HEK293 (cell line): Measurements from ENCODE around the gene KCNQ1.

Experiments
- CTCF ChIA-PET: fragments of 350-600 bp; formaldehyde crosslinking; extraction: SDS; loops from one replicate; lab custom pipeline; 2021; ENCODE audit warnings: antibody characterized with exemption; lab: Yijun Ruan, JAX
- POLR2A ChIA-PET: fragments of 300-600 bp; formaldehyde crosslinking; extraction: SDS; loops from one replicate; lab custom pipeline; 2020; ENCODE audit warnings: antibody characterized with exemption, inconsistent platforms; lab: Yijun Ruan, JAX
- H3K27ac ChIP-seq: fragments of 200-500 bp; sonication (Bioruptor generic); 2 replicates; pipeline ENCODE4 v1.5.1; 2014; ENCODE audit warnings: low read depth, low read length, control low read depth, inconsistent platforms; ENCODE audit errors: extremely low read depth
- H3K36me3 ChIP-seq, 2 experiments: fragments of 200-500 bp in 1 of 2; sonication (Bioruptor generic) in 1 of 2; 1 replicate in 1 of 2; 2 replicates in 1 of 2; pipeline ENCODE4 v1.5.1; 2014 to 2017; ENCODE audit warnings: inconsistent platforms in 2 of 2, low read length in 2 of 2; ENCODE audit not compliant: control insufficient read depth in 2 of 2, insufficient read depth in 1 of 2
- H3K4me1 ChIP-seq: fragments of 200-500 bp; sonication (Bioruptor generic); 2 replicates; pipeline ENCODE4 v1.5.1; 2014; ENCODE audit warnings: mild to moderate bottlenecking, low read length, inconsistent platforms; ENCODE audit not compliant: control insufficient read depth, insufficient read depth
- H3K4me3 ChIP-seq: 2 replicates; pipeline ENCODE4 v1.5.1; 2011; ENCODE audit warnings: low read depth, mild to moderate bottlenecking, control low read depth, low read length, moderate library complexity
- H3K9me3 ChIP-seq: fragments of 200-500 bp; sonication (Bioruptor generic); 2 replicates; pipeline ENCODE4 v1.5.1; 2014; ENCODE audit warnings: low read depth, low read length, inconsistent platforms; ENCODE audit not compliant: control insufficient read depth, insufficient read depth
- INSM2 ChIP-seq: fragments of 450-650 bp; formaldehyde crosslinking; IDR thresholded peaks from 2 replicates; pipeline ENCODE4 v1.5.1; 2016; ENCODE audit warnings: missing biosample characterization, missing genetic modification characterization
- MEIS1 ChIP-seq: sonication (generic); formaldehyde crosslinking; IDR thresholded peaks from 2 replicates; pipeline ENCODE4 v1.8.1; 2022; ENCODE audit warnings: missing genetic modification reagents, mild to moderate bottlenecking, borderline replicate concordance
- MYNN ChIP-seq: fragments of 450-650 bp; formaldehyde crosslinking; IDR thresholded peaks from 2 replicates; pipeline ENCODE4 v1.5.1; 2016; ENCODE audit warnings: missing biosample characterization, missing genetic modification characterization, borderline replicate concordance
- OVOL3 ChIP-seq: fragments of 450-650 bp; formaldehyde crosslinking; IDR thresholded peaks from 2 replicates; pipeline ENCODE4 v1.5.1; 2016; ENCODE audit warnings: missing biosample characterization, missing genetic modification characterization
- PATZ1 ChIP-seq: fragments of 450-650 bp; formaldehyde crosslinking; IDR thresholded peaks from 2 replicates; pipeline ENCODE4 v1.5.1; 2016; ENCODE audit warnings: missing biosample characterization, missing genetic modification characterization
- PBX3 ChIP-seq: sonication (generic); formaldehyde crosslinking; IDR thresholded peaks from 2 replicates; pipeline ENCODE4 v1.8.1; 2022; ENCODE audit warnings: mild to moderate bottlenecking, moderate library complexity, missing genetic modification reagents
- PRDM1 ChIP-seq: fragments of 450-650 bp; formaldehyde crosslinking; IDR thresholded peaks from 2 replicates; pipeline ENCODE4; 2016; ENCODE audit warnings: missing biosample characterization, missing genetic modification characterization
- SCRT2 ChIP-seq: fragments of 450-650 bp; formaldehyde crosslinking; IDR thresholded peaks from 2 replicates; pipeline ENCODE4 v1.5.1; 2016; ENCODE audit warnings: missing biosample characterization, missing genetic modification characterization
- SP3 ChIP-seq: fragments of 450-650 bp; formaldehyde crosslinking; IDR thresholded peaks from 2 replicates; pipeline ENCODE4 v1.5.1; 2016; ENCODE audit warnings: missing biosample characterization, missing genetic modification characterization
- TRIM28 ChIP-seq: IDR thresholded peaks from 2 replicates; pipeline ENCODE4 v1.6.1; 2011; ENCODE audit warnings: low read length, control low read depth, borderline replicate concordance
- YY2 ChIP-seq: fragments of 450-650 bp; formaldehyde crosslinking; IDR thresholded peaks from 2 replicates; pipeline ENCODE4 v1.5.1; 2016; ENCODE audit warnings: missing biosample characterization, missing genetic modification characterization
- ZBTB20 ChIP-seq: fragments of 450-650 bp; formaldehyde crosslinking; IDR thresholded peaks from 2 replicates; pipeline ENCODE4 v1.5.1; 2016; ENCODE audit warnings: missing biosample characterization, missing genetic modification characterization
- ZBTB48 ChIP-seq: fragments of 450-650 bp; formaldehyde crosslinking; IDR thresholded peaks from 2 replicates; pipeline ENCODE4 v1.5.1; 2016; ENCODE audit warnings: missing biosample characterization, missing genetic modification characterization
- ZFHX2 ChIP-seq: fragments of 450-650 bp; formaldehyde crosslinking; conservative IDR thresholded peaks from 2 replicates; pipeline ENCODE4 v1.5.1; 2016; ENCODE audit warnings: missing biosample characterization, missing genetic modification characterization
- ZNF146 ChIP-seq: fragments of 450-650 bp; formaldehyde crosslinking; IDR thresholded peaks from 2 replicates; pipeline ENCODE4 v1.5.1; 2016; ENCODE audit warnings: missing biosample characterization, missing genetic modification characterization
- ZNF24 ChIP-seq: fragments of 450-650 bp; formaldehyde crosslinking; IDR thresholded peaks from 2 replicates; pipeline ENCODE4 v1.5.1; 2016; ENCODE audit warnings: missing biosample characterization, missing genetic modification characterization
- ZNF248 ChIP-seq: fragments of 450-650 bp; formaldehyde crosslinking; IDR thresholded peaks from 2 replicates; pipeline ENCODE4 v1.5.1; 2017; ENCODE audit warnings: missing biosample characterization, missing genetic modification characterization
- ZNF324 ChIP-seq: fragments of 450-650 bp; formaldehyde crosslinking; IDR thresholded peaks from 2 replicates; pipeline ENCODE4 v1.5.1; 2016; ENCODE audit warnings: missing biosample characterization, missing genetic modification characterization
- ZNF404 ChIP-seq: fragments of 450-650 bp; formaldehyde crosslinking; IDR thresholded peaks from 2 replicates; pipeline ENCODE4 v1.5.1; 2017; ENCODE audit warnings: missing biosample characterization, missing genetic modification characterization
- ZNF426 ChIP-seq: fragments of 450-650 bp; formaldehyde crosslinking; IDR thresholded peaks from 2 replicates; pipeline ENCODE4 v1.5.1; 2017; ENCODE audit warnings: missing biosample characterization, missing genetic modification characterization, mild to moderate bottlenecking, inconsistent platforms, moderate library complexity
- ZNF473 ChIP-seq: fragments of 450-650 bp; formaldehyde crosslinking; IDR thresholded peaks from 2 replicates; pipeline ENCODE4 v1.5.1; 2017; ENCODE audit warnings: missing biosample characterization, missing genetic modification characterization
- ZNF645 ChIP-seq: fragments of 450-650 bp; formaldehyde crosslinking; IDR thresholded peaks from 2 replicates; pipeline ENCODE4; 2016; ENCODE audit warnings: missing biosample characterization, missing genetic modification characterization
- ZNF660 ChIP-seq: fragments of 450-650 bp; IDR thresholded peaks from 2 replicates; pipeline ENCODE4 v1.5.1; 2018; ENCODE audit warnings: missing biosample characterization, mild to moderate bottlenecking, missing genetic modification characterization
- ZNF670 ChIP-seq: fragments of 450-650 bp; formaldehyde crosslinking; IDR thresholded peaks from 2 replicates; pipeline ENCODE4 v1.5.1; 2016; ENCODE audit warnings: missing biosample characterization, missing genetic modification characterization, low read depth
- ZNF843 ChIP-seq: fragments of 450-650 bp; formaldehyde crosslinking; IDR thresholded peaks from 2 replicates; pipeline ENCODE4 v1.5.1; 2016; ENCODE audit warnings: missing biosample characterization, missing genetic modification characterization
- ZXDB ChIP-seq: fragments of 450-650 bp; formaldehyde crosslinking; IDR thresholded peaks from 2 replicates; pipeline ENCODE4 v1.5.1; 2016; ENCODE audit warnings: missing biosample characterization, missing genetic modification characterization

KCNQ1 gene

GRCh38 chr11:2548596-2548995 is 103.8 kb downstream of the KCNQ1 start:
- POLR2A ChIA-PET, result no interaction called here
- no peaks in the 10 kb centered on the region for H3K4me1 ChIP-seq
- H3K4me3 ChIP-seq, result no peak overlapping the region
- no peak for TF ChIP-seq ZFHX2 (tag by site-specific recombination)
- TF ChIP-seq ZNF404, result no peak
- TF ChIP-seq, all 188 proteins: peak for 0
- CTCF ChIA-PET, result interaction anchor here (0.8 kb wide), 1 partner anchor 15 kb away, joined by 3 read pairs; no protein-coding TSS in a partner anchor
- H3K27ac ChIP-seq, result no peak overlapping the region
- no peaks in the 10 kb centered on the region for H3K36me3 ChIP-seq
- H3K9me3 ChIP-seq, result no peaks in the 10 kb centered on the region

- TF ChIP-seq SP3 (tag by site-specific recombination) (no peak), PRDM1 (tag by site-specific recombination) (no peak), ZNF404 (no peak), PATZ1 (tag by site-specific recombination) (no peak), MYNN (tag by site-specific recombination) (no peak), ZBTB20 (no peak), ZNF645 (no peak), ZNF324 (tag by site-specific recombination) (no peak), ZNF248 (tag by site-specific recombination) (no peak), MEIS1 (no peak), SCRT2 (tag by site-specific recombination) (no peak), OVOL3 (tag by site-specific recombination) (no peak), PBX3 (no peak)
- CTCF ChIA-PET, result no interaction called here
- no peaks in the 10 kb centered on the region for H3K9me3 ChIP-seq
- H3K4me3 ChIP-seq, result no peak overlapping the region
- POLR2A ChIA-PET, result no interaction called here
- no peak overlapping the region for H3K27ac ChIP-seq
- H3K4me1 ChIP-seq, result no peaks in the 10 kb centered on the region
- H3K36me3 ChIP-seq, result no peaks in the 10 kb centered on the region
Measured at GRCh38 chr11:2549080-2549479, 104.3 kb downstream of the KCNQ1 start.

- Histone ChIP-seq H3K9me3 (no peaks in the 10 kb centered on the region), H3K4me1 (no peaks in the 10 kb centered on the region), H3K27ac (no peak overlapping the region), H3K36me3 (no peaks in the 10 kb centered on the region), H3K4me3 (no peak overlapping the region)
- CTCF ChIA-PET, result interaction anchor here (1.0 kb wide), 1 partner anchor 17 kb away, joined by 5 read pairs; no protein-coding TSS in a partner anchor
- POLR2A ChIA-PET, result no interaction called here
- TF ChIP-seq INSM2 (tag by site-specific recombination) (no peak), ZNF473 (tag by site-specific recombination) (no peak), ZNF843 (tag by site-specific recombination) (no peak), ZNF426 (tag by site-specific recombination) (no peak), MEIS1 (no peak), ZNF660 (tag by site-specific recombination) (no peak), ZNF146 (no peak), YY2 (tag by site-specific recombination) (no peak), OVOL3 (tag by site-specific recombination) (no peak), ZNF670 (no peak), TRIM28 (no peak), ZNF24 (tag by site-specific recombination) (no peak), SP3 (tag by site-specific recombination) (no peak), ZBTB48 (tag by site-specific recombination) (no peak), ZXDB (no peak), ZNF645 (no peak)
Measured at GRCh38 chr11:2549491-2549875, 104.7 kb downstream of the KCNQ1 start.
